ENCODE results near the gene FMNL2. TPM values are rescaled to one million over a fixed set of nuclear protein-coding genes. Genes with fewer than 3 reads are reported as not detected.

Gene FMNL2
- total and polyA plus RNA-seq, 2 of the 4 experiments (the other 2 are of a cell fraction): 10.9 to 11.4 TPM

GRCh38 chr2:152406836-152407161 is 71.8 kb downstream of the FMNL2 start:
- no CpG with 5 or more reads among the region's 2 CpGs for WGBS, 2 experiments (ENCODE audit: extremely low coverage in 2 of 2, insufficient read length in 1 of 2)
- ChIA-PET POLR2A (ENCODE audit: unreplicated experiment) (no interaction called here), CTCF (no interaction called here)
- H3K18ac ChIP-seq (ENCODE audit: low read depth, low read length): no peak overlapping the region
- no peak overlapping the region for H4K91ac ChIP-seq (ENCODE audit: insufficient read depth, low read depth, low read length)
- H3K14ac ChIP-seq (replicated peaks; ENCODE audit: low read depth, low read length): no peak overlapping the region
- H2BK20ac ChIP-seq (ENCODE audit: low read depth, low read length): no peak overlapping the region
- H3K56ac ChIP-seq (ENCODE audit: extremely low read depth, insufficient read depth, low read length): no peak overlapping the region
- H3K9me1 ChIP-seq (ENCODE audit: insufficient read depth, low read length): peaks cover 10% of the 10 kb centered on the region
- TF ChIP-seq CHD1 (IDR thresholded peaks at IDR 0.05; ENCODE audit: low read depth, low read length): no peak
- TF ChIP-seq, protein P1, sequence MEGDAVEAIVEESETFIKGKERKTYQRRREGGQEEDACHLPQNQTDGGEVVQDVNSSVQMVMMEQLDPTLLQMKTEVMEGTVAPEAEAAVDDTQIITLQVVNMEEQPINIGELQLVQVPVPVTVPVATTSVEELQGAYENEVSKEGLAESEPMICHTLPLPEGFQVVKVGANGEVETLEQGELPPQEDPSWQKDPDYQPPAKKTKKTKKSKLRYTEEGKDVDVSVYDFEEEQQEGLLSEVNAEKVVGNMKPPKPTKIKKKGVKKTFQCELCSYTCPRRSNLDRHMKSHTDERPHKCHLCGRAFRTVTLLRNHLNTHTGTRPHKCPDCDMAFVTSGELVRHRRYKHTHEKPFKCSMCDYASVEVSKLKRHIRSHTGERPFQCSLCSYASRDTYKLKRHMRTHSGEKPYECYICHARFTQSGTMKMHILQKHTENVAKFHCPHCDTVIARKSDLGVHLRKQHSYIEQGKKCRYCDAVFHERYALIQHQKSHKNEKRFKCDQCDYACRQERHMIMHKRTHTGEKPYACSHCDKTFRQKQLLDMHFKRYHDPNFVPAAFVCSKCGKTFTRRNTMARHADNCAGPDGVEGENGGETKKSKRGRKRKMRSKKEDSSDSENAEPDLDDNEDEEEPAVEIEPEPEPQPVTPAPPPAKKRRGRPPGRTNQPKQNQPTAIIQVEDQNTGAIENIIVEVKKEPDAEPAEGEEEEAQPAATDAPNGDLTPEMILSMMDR (conservative IDR thresholded peaks at IDR 0.05; ENCODE audit: low read depth, low read length): no peak
- no peak for TF ChIP-seq MAZ (IDR thresholded peaks at IDR 0.05; ENCODE audit: borderline replicate concordance, low read depth, low read length)
- TF ChIP-seq BHLHE40 (IDR thresholded peaks at IDR 0.05; ENCODE audit: low read depth, low read length): no peak
- no peak for TF ChIP-seq NFE2L2 (IDR thresholded peaks at IDR 0.05; ENCODE audit: low read depth, low read length)
- no peak for TF ChIP-seq ELK1 (IDR thresholded peaks at IDR 0.05; ENCODE audit: borderline replicate concordance, low read depth, low read length)
- TF ChIP-seq, protein P2, sequence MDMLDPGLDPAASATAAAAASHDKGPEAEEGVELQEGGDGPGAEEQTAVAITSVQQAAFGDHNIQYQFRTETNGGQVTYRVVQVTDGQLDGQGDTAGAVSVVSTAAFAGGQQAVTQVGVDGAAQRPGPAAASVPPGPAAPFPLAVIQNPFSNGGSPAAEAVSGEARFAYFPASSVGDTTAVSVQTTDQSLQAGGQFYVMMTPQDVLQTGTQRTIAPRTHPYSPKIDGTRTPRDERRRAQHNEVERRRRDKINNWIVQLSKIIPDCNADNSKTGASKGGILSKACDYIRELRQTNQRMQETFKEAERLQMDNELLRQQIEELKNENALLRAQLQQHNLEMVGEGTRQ (IDR thresholded peaks at IDR 0.05; ENCODE audit: low read depth, low read length): no peak
- TF ChIP-seq RAD21 (IDR thresholded peaks at IDR 0.05; ENCODE audit: low read length): no peak
- no peak for TF ChIP-seq MAFK (IDR thresholded peaks at IDR 0.05; ENCODE audit: low read depth, low read length)
- no peak for TF ChIP-seq CEBPB (IDR thresholded peaks at IDR 0.05; ENCODE audit: low read depth, low read length)
- TF ChIP-seq FOS (IDR thresholded peaks at IDR 0.05; ENCODE audit: low read depth, low read length): no peak
- TF ChIP-seq SMC3 (IDR thresholded peaks at IDR 0.05; ENCODE audit: low read depth, low read length): no peak
- no peak for TF ChIP-seq POLR2A (IDR thresholded peaks at IDR 0.05; ENCODE audit: low read depth, low read length)
- no peak overlapping the region for H2AK9ac ChIP-seq (replicated peaks; ENCODE audit: low read depth, low read length, poor library complexity)
- no peak overlapping the region for H4K8ac ChIP-seq (ENCODE audit: low read depth in 2 of 2, low read length in 2 of 2)
- no peak overlapping the region for H2BK15ac ChIP-seq (ENCODE audit: low read depth, low read length)
- no peak overlapping the region for H2AK5ac ChIP-seq (ENCODE audit: low read depth, low read length)
- H4K5ac ChIP-seq (ENCODE audit: low read depth, low read length): no peak overlapping the region
- H3K4me2 ChIP-seq (ENCODE audit: low read depth, low read length): peak overlapping the region; percentile 88; the same call in 1 of the 2 replicates
- dilution Hi-C loops (cut with HindIII; ENCODE audit: low sequenced_read_pairs, unreplicated experiment): no loop called here
- in situ Hi-C loops (cut with MboI; ENCODE audit: low sequenced_read_pairs): no loop called here
- no peaks in the 10 kb centered on the region for H3K9me3 ChIP-seq (ENCODE audit: control insufficient read depth, insufficient read depth, low read length)
- H3K36me3 ChIP-seq (ENCODE audit: control insufficient read depth, insufficient read depth, low read length): no peaks in the 10 kb centered on the region
- H3K4ac ChIP-seq (ENCODE audit: low read depth, low read length): no peak overlapping the region; the same call in 1 of the 2 replicates
- no peak overlapping the region for H3K23ac ChIP-seq (ENCODE audit: low read depth, low read length)
- no peaks in the 10 kb centered on the region for H3K27me3 ChIP-seq (ENCODE audit: control insufficient read depth, insufficient read depth, low read length)
- DNase-seq (no peak), ATAC-seq (ENCODE audit: low read depth) (no peak)
- peaks cover 8% of the 10 kb centered on the region; the same call in 1 of the 2 replicates for H3K4me1 ChIP-seq (ENCODE audit: control insufficient read depth, insufficient read depth, low read length)
- H2BK120ac ChIP-seq (ENCODE audit: low read depth, low read length): peak overlapping the region; percentile 8; the same call in 1 of the 2 replicates
- H2BK5ac ChIP-seq (ENCODE audit: low read depth, low read length, poor library complexity, severe bottlenecking): no peak overlapping the region
- no peak overlapping the region for H2AFZ ChIP-seq (replicated peaks; ENCODE audit: low read length, poor library complexity)
- no peak overlapping the region for H3K4me3 ChIP-seq (ENCODE audit: insufficient read depth, low read depth, low read length)
- H4K20me1 ChIP-seq (ENCODE audit: insufficient read depth, low read length): no peaks in the 10 kb centered on the region
- no peak overlapping the region for H3K27ac ChIP-seq (ENCODE audit: insufficient read depth, low read length)
- no TSS peak for BruUV-seq (replicated peaks)
- H3K9ac ChIP-seq (ENCODE audit: low read depth, low read length): no peak overlapping the region
- peaks cover 42 to 68% of the 10 kb centered on the region in 2 experiments for H3K79me1 ChIP-seq (ENCODE audit: low read depth in 1 of 2, low read length in 2 of 2)
- intact Hi-C loops (cut with micrococcal nuclease): no loop called here

All from IMR-90 (cell line).